ENCODE measurements around the gene HOXD3.

Gene HOXD3

DNA sequence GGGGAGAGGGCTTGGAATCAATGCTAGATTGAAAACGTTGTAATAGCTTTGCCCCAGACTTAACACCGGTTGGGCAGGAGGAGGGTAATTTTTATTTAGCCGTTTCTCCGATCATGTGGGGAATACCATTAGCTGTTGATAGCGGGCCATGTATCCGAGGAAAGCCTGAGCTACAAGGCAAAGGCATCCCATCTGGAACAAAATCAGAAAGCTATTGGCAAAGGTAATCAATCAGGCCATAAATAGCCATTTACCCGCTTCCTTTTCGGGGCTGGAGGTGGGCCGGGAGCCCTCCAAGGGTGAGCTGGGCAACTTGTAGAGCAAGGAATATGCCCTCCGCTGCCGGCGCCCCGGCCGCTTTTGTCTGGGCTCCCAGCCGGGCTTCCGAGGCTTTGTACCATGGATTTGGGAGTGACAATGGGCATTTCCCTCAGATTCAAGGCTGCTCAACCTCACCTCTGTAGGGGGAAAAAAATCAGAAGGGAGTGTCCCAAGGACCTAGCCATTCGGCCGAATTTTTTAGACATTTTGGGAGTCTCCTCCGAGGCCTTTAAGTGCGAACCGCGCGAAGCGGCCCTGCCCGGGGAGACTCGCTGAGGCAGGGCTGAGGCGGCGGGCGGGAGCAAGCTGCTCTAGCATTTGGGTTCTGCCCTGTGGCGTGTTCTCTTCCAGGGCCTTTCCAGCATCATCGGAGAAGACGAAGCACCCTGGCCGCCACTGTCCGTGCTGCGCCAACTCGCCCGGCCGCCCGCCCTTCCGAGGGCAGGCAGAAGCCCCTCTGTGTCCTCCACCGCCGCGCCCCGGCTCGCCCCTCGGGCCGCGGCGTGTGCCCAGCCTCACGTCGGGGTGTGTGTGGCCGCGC is 35.7 kb upstream of the HOXD3 start:
- no peak for DNase-seq

GRCh38 chr2:176122052-176122682 is 34.9 kb upstream of the HOXD3 start:
- no peak for DNase-seq

DNA sequence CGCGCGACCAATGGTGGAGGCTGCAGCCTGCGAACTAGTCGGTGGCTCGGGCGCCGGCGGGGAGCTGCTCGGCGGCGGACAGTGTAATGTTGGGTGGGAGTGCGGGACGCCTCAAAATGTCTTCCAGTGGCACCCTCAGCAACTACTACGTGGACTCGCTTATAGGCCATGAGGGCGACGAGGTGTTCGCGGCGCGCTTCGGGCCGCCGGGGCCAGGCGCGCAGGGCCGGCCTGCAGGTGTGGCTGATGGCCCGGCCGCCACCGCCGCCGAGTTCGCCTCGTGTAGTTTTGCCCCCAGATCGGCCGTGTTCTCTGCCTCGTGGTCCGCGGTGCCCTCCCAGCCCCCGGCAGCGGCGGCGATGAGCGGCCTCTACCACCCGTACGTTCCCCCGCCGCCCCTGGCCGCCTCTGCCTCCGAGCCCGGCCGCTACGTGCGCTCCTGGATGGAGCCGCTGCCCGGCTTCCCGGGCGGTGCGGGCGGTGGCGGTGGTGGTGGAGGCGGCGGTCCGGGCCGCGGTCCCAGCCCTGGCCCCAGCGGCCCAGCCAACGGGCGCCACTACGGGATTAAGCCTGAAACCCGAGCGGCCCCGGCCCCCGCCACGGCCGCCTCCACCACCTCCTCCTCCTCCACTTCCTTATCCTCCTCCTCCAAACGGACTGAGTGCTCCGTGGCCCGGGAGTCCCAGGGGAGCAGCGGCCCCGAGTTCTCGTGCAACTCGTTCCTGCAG is 34.3 kb upstream of the HOXD3 start, which contains the start of gene HOXD9:
Gene HOXD9 (plus strand): TSS at position 37 of the 728 bp plus-strand sequence. CDS start 50 bp downstream, at position 87.
- DNase-seq, result no peak

GRCh38 chr2:176123411-176124109 is 33.5 kb upstream of the HOXD3 start:
- no peak for DNase-seq

DNA sequence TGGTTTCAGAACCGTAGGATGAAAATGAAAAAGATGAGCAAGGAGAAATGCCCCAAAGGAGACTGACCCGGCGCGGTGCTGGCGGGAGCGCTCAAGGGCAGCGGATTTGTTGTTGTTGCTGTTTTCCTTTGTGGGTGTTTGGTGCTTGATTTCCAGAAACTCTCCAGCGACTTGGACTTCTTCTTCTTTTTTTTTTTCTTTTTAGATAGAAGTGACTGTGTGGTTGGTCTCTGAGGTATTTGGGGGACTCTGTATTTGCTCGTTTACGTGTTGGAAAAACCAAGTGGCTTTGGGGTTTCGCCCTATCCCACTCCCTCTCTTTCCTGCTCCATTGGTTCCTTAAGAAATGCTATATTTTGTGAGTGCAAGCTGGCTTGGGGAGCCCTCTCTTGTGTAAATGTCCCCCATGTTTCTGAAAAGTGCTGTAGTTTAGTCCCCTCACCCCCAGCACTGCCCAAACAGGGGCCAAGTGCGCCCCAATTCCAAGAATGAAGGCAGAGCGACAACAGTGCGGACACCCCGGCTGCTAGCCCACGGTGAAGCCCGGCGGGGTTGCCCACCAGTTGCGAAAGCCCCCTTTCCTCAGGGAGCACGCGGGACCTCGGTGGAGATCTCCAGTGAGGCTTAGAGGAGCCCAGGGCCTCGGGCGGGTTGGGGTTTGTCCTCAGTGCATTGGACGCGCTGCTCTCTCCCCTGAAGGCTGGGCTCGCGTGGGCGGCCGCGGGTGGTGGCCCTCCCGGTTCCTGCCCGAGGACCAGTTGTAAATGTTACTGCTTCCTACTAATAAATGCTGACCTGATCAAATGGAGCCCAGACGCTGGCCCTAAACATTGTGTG is 32.8 kb upstream of the HOXD3 start:
- no peak for DNase-seq

GRCh38 chr2:176124947-176125771 is 31.9 kb upstream of the HOXD3 start:
- DNase-seq, result no peak

DNA sequence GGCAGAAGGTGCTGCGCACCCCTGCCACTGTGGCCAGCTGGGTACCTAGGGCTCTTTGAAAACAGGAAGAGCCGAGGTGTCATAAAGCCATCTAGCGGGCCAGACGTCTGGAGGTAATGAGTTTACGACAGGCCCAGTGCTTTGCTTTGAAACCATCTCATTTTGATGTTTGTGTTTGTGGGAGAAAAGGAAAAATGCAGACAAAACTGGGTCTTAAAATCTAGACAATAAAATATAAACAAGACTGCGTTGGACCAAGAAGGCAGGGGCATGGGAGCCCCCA is 31.4 kb upstream of the HOXD3 start:
- DNase-seq, result no peak

DNA sequence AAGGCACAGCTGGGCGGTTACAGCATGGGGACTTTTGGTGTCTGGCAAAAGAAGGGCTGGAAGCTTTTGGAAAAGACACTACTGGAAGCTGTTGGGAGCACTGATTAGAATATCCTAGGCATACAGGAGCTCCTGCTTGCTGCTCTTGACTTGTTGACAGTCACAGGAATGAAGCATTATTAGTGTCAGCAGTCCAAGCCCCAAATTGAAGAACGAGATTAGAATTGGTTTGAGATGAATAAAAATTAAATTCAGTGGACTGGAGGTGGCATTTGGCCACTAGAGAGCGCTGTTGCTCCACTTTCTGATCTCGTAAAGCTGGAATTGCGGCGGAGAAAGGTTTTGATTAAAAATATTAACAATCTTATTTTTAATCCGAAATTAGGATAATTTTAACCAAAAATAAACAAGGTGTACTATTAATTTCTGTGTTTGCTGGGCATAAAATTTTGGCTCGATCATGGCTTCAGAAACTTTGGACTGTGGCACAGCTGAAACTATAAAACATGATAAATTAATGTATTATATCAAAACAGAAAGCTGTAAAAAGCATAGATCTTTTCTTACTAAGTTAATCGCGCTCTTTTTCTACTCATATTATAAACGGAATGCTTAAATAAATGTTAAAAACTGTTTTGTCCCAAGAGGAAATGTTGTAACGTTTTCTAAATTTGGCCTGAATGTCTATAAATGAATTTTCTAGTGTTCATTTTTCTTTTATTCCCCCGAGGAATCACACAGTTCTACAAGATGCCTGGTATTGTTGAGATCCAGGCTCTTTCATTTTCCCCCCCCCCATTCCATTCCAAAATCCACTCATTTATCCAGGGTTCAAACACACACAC is 30.0 kb upstream of the HOXD3 start:
- peak; percentile 36 for DNase-seq

- no peak for DNase-seq
Observed at GRCh38 chr2:176127774-176128072, 29.4 kb upstream of the HOXD3 start.

GRCh38 chr2:176128172-176128981 is 28.7 kb upstream of the HOXD3 start:
- DNase-seq, result no peak

- peak; percentile 34 for DNase-seq
Observed at GRCh38 chr2:176128982-176129796, 27.9 kb upstream of the HOXD3 start, which contains the start of gene HOXD8. HOXD8 (plus strand) TSS chr2:176129705; CDS start chr2:176130367, 662 bp downstream.

DNA sequence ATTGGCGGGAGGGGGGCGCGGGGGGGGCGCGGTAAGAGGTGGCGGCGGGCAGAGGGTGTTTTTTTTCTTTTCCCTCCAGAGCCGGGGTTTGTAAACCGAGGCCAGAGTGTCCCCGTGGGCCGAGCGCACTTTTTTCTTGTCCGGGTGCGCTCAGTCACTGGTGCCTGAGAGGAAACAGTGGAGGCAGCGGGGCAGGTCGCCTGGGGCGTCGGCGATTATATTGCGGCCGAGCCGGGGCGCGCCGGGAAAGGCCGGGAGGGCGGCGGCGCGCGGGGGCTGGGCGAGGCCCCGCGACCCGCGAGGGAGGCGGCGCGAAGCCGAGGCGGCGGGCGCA is 27.3 kb upstream of the HOXD3 start:
- peak; percentile 50 for DNase-seq

GRCh38 chr2:176130147-176130956 is 26.8 kb upstream of the HOXD3 start:
- DNase-seq, result peak; percentile 50

DNA sequence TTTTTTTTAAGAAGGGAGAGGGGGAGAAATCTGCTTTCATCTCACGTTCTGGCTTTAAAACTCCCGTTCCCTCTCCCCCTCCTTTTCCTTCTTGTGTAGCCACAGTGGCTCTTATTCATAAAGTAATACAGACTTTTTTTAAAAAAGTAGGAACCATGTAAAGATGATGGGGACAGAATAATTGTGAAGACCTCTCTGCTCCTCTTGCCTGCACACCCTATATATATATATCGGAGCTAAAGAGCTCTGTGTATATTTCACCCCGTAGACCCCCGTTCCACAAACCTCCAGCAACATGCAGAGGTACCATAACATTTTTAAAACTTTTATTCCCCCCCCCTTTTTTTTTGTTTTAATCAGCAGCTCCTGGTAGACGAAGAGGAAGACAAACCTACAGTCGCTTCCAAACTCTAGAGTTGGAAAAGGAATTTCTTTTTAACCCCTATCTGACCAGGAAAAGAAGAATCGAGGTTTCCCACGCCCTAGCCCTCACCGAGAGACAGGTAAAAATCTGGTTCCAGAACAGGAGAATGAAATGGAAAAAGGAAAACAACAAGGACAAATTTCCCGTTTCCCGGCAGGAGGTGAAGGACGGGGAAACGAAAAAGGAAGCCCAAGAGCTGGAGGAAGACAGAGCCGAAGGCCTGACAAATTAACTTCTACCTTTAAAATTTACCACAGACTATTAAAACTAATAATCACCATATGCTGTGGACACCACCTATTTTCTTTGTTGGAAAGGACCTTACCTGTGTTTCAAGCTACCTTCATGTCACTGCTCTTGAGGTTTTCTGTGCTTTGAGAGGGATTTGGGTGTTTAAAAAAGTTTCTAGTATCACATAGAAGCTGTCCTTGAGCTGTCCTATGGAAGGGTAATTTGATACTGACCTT is 25.9 kb upstream of the HOXD3 start:
- no peak for DNase-seq

DNA sequence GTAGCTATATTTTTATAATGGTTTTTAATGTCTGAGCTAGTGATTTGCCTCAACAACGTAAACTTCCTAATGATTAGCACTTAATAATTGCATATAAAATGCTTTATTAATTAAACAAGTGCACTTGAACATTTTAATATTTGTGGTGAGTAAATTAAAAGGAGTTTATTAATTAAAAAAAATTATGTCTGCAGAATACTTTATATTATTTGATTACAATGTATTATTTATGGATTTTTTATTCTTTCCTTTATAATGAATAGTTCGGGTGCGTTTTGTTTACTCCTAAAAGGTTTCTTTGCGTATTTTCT is 25.3 kb upstream of the HOXD3 start:
- DNase-seq, result no peak

- DNase-seq, result no peak
Observed at GRCh38 chr2:176132205-176133171, 24.6 kb upstream of the HOXD3 start.

All from NCI-H774 (cell line).